ENCODE data around the gene EIF6.

GRCh38 chr20:35277531-35278395 is 6.8 kb downstream of the EIF6 start, which contains the start of gene MMP24OS:
- TF ChIP-seq ZNF274 (IDR thresholded peaks at IDR 0.05; ENCODE audit: low read depth, low read length) (no peak), YY1 (IDR thresholded peaks at IDR 0.05; ENCODE audit: insufficient read depth, insufficient read length) (no peak)

All from NT2/D1 (cell line).